Neural progenitor cell (in vitro differentiated cells): Measurements from ENCODE around the gene CELSR3.

ENCODE experiments used
- CTCF ChIP-seq: fragments of 200-600 bp; sonication (generic); IDR thresholded peaks from 2 replicates; pipeline ENCODE4 v1.5.1; 2017; ENCODE audit warnings: antibody characterized with exemption, mild to moderate bottlenecking
- EZH2 ChIP-seq: fragments of 200-600 bp; sonication (generic); IDR thresholded peaks from 2 replicates; pipeline ENCODE4 v1.6.1; 2017; ENCODE audit warnings: antibody characterized with exemption, mild to moderate bottlenecking, moderate library complexity

- TF ChIP-seq CTCF, result no peak
- no peak for TF ChIP-seq EZH2
Observed at GRCh38 chr3:48680811-48681540, 18.3 kb upstream of the CELSR3 start.
